Measurements from ENCODE around the gene RAB15.

RAB15 gene

DNA sequence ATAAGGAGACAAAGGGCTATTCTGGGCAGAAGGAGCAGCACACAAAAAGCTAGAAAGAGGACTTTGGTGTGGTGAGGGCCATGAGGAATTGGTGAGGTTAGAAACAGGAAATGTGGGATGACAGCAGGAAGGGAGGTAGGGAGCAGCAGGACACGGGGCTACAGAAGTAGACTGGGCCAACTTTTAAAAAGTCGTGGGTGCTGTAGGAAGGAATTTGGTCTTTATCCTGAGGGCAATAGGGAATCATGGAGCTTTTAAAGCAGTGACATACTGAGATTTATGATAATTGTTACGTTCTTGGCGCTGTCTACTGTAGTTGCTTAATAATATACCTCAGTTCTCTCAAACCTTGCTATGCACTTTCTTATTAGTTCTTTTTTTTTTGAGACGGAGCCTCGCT, 66.1 kb downstream of the RAB15 start:
- DNase-seq (ENCODE audit: low read depth), result no peak

- DNase-seq (ENCODE audit: low read depth), result no peak
These were observed 72.2 kb downstream of the RAB15 start for GRCh38 chr14:64899958-64900357.

All from fibroblast of the conjunctiva (primary cell).